Stimulated activated CD4-positive, alpha-beta T cell treated with anti-CD3 and anti-CD28 coated beads, Interleukin-2, amount 100 ng/mL, for 24 hours (primary cell): ENCODE data around the gene DUOX2.
"Not testable (repeated sequence)": the region's sequence is repeated elsewhere in the genome, so short reads cannot be mapped to it uniquely, and the experiment has no call there.

Experiments
- DNase-seq, 2 donors: peaks; one replicate each; pipeline ENCODE4 v3.0.0-alpha.2; 2020

Gene DUOX2

GRCh38 chr15:45062301-45062700, 51.7 kb downstream of the DUOX2 start:
- DNase-seq = not testable (repeated sequence)

GRCh38 chr15:45058690-45059675, 55.0 kb downstream of the DUOX2 start:
- not testable (repeated sequence) for DNase-seq

GRCh38 chr15:45052676-45053075, 61.3 kb downstream of the DUOX2 start:
- not testable (repeated sequence) for DNase-seq

GRCh38 chr15:45050587-45050986, 63.4 kb downstream of the DUOX2 start:
- no peak for DNase-seq

- DNase-seq = no peak
These were observed 65.0 kb downstream of the DUOX2 start for GRCh38 chr15:45048794-45049631.

GRCh38 chr15:45048449-45048793, 65.6 kb downstream of the DUOX2 start:
- DNase-seq = not testable (repeated sequence)

- DNase-seq = not testable (repeated sequence)
These were observed 69.7 kb downstream of the DUOX2 start for GRCh38 chr15:45044270-45044669.

- not testable (repeated sequence) for DNase-seq
These were observed 71.1 kb downstream of the DUOX2 start for GRCh38 chr15:45042859-45043258.
